22Rv1 (cell line): ENCODE data around the gene MORN3.
"Not testable (repeated sequence)": the region's sequence is repeated elsewhere in the genome, so short reads cannot be mapped to it uniquely, and the experiment has no call there.

Experiments used
- H3K27ac ChIP-seq: fragments of 450-650 bp; 2 replicates; pipeline ENCODE4 v1.5.1; 2017
- CTCF ChIP-seq: fragments of 450-650 bp; IDR thresholded peaks from 2 replicates; pipeline ENCODE4 v1.5.1; 2017; ENCODE audit warnings: mild to moderate bottlenecking
- ZFX ChIP-seq: fragments of 450-650 bp; IDR thresholded peaks from 2 replicates; pipeline ENCODE4 v1.6.1; 2017; ENCODE audit warnings: antibody characterized with exemption, borderline replicate concordance

MORN3 gene

GRCh38 chr12:121712461-121713256 lies 43.2 kb upstream of the MORN3 start, which contains the start of gene TMEM120B:
Gene TMEM120B (plus strand): TSS chr12:121712752. CDS start chr12:121712896, 144 bp downstream.
- TF ChIP-seq CTCF (peak; percentile 21), ZFX (no peak)
- peak within 1 kb of the TSS; percentile 46 for H3K27ac ChIP-seq

- TF ChIP-seq ZFX (no peak), CTCF (no peak)
- peak overlapping the region; percentile 46 for H3K27ac ChIP-seq
These were observed 42.7 kb upstream of the MORN3 start for GRCh38 chr12:121712190-121712460.

- TF ChIP-seq ZFX (no peak), CTCF (no peak)
- H3K27ac ChIP-seq: peak overlapping the region; percentile 46
These were observed 42.1 kb upstream of the MORN3 start for GRCh38 chr12:121711361-121712189.

GRCh38 chr12:121709478-121709961 lies 40.1 kb upstream of the MORN3 start:
- H3K27ac ChIP-seq: no peak overlapping the region
- TF ChIP-seq CTCF (no peak), ZFX (no peak)

- H3K27ac ChIP-seq: not testable (repeated sequence)
These were observed 39.6 kb upstream of the MORN3 start for GRCh38 chr12:121709064-121709424.

- H3K27ac ChIP-seq: no peak overlapping the region
- TF ChIP-seq ZFX: no peak
- TF ChIP-seq CTCF: no peak
These were observed 39.0 kb upstream of the MORN3 start for GRCh38 chr12:121708313-121709063.

GRCh38 chr12:121705514-121705913 lies 36.1 kb upstream of the MORN3 start:
- TF ChIP-seq CTCF: no peak
- TF ChIP-seq ZFX: no peak
- no peak overlapping the region for H3K27ac ChIP-seq
